Heart left ventricle (tissue), 13 donors: ENCODE results near the gene PRR22.

Experiments used
- POLR2A ChIP-seq, 2 donors: fragments of 450-650 bp; IDR thresholded peaks; one replicate each; pipeline ENCODE4 v1.6.1; 2017; ENCODE audit warnings: antibody characterized with exemption in 2 of 2, mild to moderate bottlenecking in 2 of 2, moderate library complexity in 2 of 2
- TF ChIP-seq, protein P1 (sequence below), 12 donors: fragments of 200-600 bp; sonication (generic) in 4 of 12; IDR thresholded peaks; one replicate each; pipeline versions ENCODE4 v1.5.0 to v1.8.0; 2018 to 2022; ENCODE audit warnings: antibody characterized with exemption in 12 of 12, mild to moderate bottlenecking in 5 of 12
- donor health status: ischemic (EF 13 %, LVEDD 7.1; RV severe dilation, severe dysfunction).
- donor health status: DM: no; HTN: yes; CAD: no.
- donor health status: DM: no; HTN: no; CAD: no.
- donor health status: ischemic (EF 25% LVEDD 6.9; RV normal size, moderate dysfunction).
- donor health status: ischemic (EF 25% LVEDD 5.7; RV mildly dilated, moderate dysfunction).
- donor health status: ischemic (EF 35%, LVEDD 5.7; RV mildly dilated, moderate dysfunction).
- donor health status: nonischemic (EF 11% LVEDD 7.7; RV severe dilation, severe dysfunction).
- donor health status: DM: yes; HTN: yes; CAD: no.
- donor health status: PGD.
- donor health status: ischemic (EF 29% LVEDD 5.4; RV normal size, mild dysfunction).
- donor health status: nonischemic (EF 23%, LVEDD 6.1; RV moderate dilation, normal function).

- TF ChIP-seq, protein P1, sequence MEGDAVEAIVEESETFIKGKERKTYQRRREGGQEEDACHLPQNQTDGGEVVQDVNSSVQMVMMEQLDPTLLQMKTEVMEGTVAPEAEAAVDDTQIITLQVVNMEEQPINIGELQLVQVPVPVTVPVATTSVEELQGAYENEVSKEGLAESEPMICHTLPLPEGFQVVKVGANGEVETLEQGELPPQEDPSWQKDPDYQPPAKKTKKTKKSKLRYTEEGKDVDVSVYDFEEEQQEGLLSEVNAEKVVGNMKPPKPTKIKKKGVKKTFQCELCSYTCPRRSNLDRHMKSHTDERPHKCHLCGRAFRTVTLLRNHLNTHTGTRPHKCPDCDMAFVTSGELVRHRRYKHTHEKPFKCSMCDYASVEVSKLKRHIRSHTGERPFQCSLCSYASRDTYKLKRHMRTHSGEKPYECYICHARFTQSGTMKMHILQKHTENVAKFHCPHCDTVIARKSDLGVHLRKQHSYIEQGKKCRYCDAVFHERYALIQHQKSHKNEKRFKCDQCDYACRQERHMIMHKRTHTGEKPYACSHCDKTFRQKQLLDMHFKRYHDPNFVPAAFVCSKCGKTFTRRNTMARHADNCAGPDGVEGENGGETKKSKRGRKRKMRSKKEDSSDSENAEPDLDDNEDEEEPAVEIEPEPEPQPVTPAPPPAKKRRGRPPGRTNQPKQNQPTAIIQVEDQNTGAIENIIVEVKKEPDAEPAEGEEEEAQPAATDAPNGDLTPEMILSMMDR (IDR thresholded peaks at IDR 0.05) = no peak
- TF ChIP-seq POLR2A (IDR thresholded peaks at IDR 0.05) = no peak
Observed at GRCh38 chr19:5831159-5831558, 46.6 kb upstream of the PRR22 start.
